ENCODE data around the gene TMED8.
"Not testable (repeated sequence)": the region's sequence is repeated elsewhere in the genome, so short reads cannot be mapped to it uniquely, and the experiment has no call there.

Gene TMED8

DNA sequence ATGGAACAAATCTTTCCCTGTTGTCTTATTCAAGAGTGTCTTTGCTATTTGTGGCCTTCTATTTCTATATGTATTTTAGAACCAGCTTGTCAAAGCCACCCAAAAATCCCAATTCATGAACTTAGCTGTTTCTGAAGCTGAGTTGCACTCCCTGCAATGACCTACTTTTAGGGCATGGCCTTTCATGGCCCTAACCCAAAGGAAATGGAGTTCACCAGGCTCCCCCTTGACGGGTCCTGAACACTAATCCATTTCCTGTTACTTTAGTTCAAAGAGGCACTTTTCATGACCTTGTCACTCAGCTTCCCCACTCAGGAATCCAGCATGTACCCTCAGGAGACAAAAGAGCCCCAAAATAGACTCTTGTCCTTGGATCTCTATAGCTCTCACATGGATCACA, 7.6 kb downstream of the TMED8 start:
- DNase-seq (ENCODE audit: low read depth in 2 of 3, low spot score in 1 of 3): no peak

DNA sequence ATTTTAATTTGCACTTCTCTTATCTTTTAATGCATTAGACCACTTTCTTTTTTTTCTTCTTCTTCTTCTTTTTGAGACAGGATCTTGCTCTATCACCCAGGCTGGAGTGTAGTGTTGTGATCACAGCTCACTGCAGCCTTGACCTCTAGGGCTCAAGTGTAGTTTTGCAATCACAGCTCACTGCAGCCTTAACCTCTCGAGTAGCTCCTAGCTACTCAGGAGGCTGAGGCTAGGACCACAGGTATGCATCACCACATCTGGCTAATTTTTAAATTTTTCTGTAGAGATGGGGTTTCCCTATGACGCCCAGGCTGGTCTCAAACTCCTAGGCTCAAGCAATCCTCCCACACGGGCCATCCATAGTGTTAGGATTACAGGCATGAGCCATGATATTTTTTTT, 12.7 kb downstream of the TMED8 start:
- DNase-seq (ENCODE audit: low read depth in 2 of 3, low spot score in 1 of 3): no peak

DNA sequence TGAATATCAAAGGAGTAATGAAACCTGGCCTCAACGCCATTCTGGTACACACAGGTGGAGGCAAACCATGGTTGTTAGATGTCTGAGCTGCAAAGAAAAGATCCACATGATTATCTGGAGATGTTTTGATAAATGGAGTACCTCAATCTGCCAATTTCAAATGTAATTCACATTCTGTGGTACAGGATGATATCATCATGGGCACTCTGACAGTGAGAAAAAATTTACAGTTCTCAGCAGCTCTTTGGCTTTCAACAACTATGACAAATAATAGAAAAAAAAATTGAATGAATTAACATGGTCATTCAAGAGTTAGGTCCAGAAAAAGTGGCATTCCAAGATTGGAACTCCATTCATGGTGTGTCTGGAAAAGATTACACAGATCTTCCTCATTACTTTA, 17.3 kb downstream of the TMED8 start:
- DNase-seq (ENCODE audit: low read depth in 2 of 3, low spot score in 1 of 3): no peak

DNA sequence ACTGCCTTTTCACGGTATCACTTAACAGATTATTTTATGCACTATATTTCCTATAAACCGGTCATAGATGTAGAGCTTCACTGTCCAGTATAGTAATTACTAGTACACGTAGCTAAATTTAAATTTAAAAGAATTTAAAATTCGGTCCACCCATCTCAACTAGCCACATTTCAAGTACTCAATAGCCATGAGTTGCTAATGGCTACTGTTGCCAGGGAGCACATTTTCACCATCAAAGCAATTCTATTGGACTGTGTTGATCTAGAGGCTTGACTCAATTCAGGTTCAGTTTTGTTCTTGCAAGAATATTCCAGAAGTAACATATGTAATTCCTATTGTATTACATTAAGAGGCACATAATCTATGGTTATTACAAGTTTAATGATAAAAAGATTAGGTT, 20.0 kb downstream of the TMED8 start:
- no peak for DNase-seq (ENCODE audit: low read depth in 2 of 3, low spot score in 1 of 3)

DNA sequence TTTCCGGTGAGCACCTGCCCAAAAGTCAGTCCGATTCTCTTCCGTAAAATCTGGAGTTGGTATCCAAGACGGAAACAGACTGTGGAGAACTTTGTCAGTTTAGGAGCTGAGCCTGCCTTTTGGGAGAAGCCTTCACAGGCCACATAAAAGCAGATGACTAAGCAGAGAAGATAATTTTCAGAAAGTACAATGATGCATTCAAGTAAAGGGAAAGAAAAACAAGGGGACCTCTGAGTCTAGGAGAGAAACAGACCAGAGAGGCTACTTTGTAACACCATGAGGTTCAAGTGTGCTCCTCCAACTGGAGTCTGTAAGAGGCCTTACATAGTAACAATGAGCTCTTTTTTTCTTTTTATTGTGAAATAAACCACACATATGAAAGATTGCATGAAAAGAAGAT, 21.1 kb downstream of the TMED8 start:
- no peak for DNase-seq (ENCODE audit: low read depth in 2 of 3, low spot score in 1 of 3)

DNA sequence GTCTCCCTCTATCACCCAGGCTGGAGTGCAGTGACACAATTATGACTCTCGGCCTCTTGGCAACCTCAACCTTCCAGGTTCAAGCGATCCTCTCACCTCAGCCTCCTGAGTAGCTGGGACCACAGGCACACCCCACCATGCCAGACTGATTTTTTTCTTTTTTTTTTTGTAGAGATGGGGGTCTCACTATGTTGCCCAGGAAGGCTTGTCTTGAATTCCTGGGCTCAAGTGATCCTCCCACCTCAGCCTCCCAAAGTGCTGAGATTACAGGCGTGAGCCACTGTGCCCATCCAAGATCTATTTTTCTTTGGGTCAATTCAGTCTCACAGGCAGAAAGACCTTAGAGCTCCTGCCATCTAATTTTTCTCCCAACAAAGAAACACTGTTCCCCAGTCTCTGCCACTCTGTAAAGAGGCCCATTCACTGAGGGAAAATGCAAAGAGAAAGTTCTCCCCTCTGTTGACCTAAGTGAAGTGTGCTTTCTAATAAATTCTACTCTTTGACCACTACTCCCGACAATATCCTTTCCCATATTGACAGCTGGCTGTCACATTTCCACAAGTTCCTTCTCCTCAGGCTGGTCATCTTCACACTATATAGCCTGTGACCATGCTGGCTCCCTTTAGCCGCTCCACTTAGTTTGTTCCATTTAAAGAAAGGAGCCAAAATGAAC, 23.3 kb downstream of the TMED8 start:
- no peak for DNase-seq (ENCODE audit: low read depth in 2 of 3, low spot score in 1 of 3)

DNA sequence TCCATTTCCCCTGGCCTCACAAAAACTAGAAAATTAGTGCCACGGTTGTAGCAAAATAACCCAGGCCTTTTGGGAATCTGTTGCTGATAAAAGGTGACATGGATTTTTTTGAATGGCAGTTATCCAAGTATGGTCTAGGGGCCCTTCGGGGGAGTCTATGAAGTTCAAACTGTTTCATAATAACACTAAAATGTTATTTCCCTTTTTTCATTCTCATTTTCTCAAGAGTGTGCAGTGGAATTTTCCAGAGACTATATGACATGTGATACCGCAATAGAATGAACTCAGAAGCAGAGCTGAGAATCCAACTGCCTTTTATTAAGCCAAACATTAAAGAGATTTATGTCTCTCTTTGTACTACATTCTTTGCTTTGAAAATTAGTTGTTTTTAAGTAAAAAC, 29.1 kb downstream of the TMED8 start:
- DNase-seq (ENCODE audit: low read depth in 2 of 3, low spot score in 1 of 3): no peak

DNA sequence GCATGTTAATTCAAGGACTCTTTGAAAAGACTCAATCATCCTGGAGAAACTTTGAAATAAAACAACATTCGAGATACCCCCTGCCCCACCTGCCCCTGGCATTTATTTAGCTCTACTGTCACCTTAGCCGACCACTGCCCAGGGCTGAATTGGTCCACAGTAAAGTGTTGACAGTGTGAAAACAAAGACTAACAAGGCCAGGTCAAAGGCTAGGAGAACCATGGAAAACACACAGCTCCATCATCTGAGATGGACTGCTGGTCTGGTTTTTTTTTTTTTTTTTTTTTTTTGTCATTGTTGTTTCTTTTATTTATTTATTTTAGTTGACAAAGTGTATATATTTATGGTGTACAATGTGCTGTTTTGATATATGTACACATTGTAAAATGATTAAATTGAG, 30.4 kb downstream of the TMED8 start:
- no peak for DNase-seq (ENCODE audit: low read depth in 2 of 3, low spot score in 1 of 3)

DNA sequence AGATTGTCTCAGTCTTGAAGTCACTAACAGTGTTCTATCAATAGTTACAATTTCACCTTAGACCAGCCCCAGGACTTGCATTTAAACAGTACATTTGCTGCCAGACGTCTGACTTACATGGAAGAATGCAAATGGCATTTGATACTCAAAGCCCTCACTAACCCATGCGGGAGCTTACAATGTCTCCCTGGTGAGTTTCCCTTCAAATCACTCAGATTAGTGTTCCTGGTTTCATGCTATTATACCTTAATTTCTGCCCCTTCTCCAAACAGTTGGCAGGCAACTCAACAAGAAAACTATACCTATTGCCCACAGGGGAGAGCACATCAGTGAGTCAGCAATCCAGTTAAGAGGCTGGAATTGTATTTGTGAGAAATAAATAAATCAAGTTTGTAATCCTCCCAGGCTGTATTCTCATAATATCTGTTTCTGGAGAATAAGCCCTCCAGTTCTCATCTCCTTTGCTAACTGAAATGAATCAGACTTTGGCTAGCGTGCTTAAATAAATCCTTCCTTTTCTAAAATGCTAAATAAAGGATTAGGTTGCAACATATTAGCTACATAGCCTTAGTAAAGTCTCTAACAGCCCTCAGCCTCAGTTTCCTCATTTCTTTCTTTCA, 32.4 kb downstream of the TMED8 start:
- DNase-seq (ENCODE audit: low read depth in 2 of 3, low spot score in 1 of 3): no peak

DNA sequence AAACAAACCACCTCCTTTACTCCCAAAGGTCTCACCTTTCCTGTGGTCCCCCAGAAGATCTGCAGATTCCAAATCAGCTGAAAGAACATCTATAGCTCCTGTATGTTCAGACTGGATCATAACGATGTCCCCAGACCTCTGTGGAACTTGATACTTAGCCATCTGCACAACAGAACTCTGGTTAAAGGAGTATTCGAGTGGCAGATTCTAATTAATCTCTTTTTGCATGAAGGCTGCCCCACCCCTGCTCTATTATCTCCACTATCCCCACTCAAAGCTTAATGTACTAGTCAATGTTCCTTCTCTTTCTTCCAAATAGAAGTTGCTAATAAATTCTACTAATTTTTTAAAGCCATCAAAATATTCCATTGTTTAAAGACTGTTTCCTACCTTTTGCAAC, 33.2 kb downstream of the TMED8 start:
- DNase-seq (ENCODE audit: low read depth in 2 of 3, low spot score in 1 of 3): no peak

DNA sequence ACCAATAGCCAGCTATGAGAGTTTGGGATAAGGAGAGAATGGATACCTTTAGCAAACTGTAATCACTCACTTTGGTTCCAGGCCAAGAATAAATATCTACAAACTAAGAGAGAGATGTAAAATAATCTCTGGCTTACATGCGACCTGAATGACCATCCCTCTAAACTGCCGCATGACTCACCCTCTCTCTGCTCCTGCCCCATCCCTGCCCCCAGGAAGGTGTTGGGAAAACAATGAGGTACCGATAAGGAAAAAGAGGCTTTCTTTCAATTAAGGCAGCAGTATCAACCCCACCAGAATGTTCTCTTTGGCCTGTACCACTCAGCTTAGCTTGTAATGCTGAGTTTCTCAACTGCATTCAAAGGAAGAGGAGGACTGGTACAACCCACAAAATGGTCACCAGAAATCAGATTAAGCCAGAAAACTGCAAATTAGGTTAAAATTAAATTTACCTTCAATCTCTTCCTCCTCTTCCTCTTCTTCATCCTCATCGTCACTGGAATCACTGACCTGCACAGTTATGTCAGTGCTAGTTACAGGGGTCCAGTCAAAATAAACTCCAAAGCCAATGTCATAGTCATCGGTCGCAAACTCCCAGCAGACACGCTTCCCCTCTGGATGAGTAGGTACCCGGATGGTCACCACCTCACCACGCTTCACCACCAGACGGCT, 34.0 kb downstream of the TMED8 start:
- DNase-seq (ENCODE audit: low read depth in 2 of 3, low spot score in 1 of 3): no peak

DNA sequence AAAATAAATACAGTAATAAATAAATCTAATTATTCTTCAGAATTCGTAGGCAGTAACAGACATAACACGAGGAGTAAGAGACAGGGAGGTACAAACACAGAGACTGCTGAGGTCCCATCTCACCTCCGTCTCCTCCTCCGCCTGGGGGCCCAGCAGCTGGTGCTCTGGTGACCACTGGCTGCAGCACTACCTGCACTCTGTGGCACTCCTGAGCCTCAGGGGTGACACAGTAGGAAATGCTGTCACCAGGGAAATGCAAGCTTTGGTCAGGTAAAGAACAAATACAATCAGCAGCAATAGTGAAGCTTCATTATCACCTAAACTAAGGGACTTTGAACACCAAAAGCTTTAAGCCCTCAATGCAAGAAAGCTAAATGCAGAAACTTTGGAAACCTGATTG, 36.5 kb downstream of the TMED8 start:
- no peak for DNase-seq (ENCODE audit: low read depth in 2 of 3, low spot score in 1 of 3)

DNA sequence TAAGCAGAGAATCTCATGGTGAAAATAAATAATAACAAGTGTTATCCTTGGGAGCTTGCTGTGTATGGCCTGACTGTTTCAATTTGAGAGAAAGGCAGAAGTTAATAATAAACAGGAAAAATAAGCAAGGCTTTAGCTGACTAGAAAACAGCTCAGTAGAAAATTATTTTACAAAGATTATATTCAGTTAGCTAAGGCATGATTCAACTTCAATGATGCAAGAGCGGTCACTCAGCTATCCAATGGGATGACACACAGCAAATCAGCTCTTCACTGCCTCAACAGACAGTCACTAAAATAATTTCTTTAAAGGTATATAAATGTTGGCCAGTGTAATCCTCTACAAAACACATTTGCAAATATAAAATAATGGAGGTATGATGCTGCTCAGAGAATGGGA, 37.5 kb downstream of the TMED8 start:
- DNase-seq (ENCODE audit: low read depth in 2 of 3, low spot score in 1 of 3): no peak

DNA sequence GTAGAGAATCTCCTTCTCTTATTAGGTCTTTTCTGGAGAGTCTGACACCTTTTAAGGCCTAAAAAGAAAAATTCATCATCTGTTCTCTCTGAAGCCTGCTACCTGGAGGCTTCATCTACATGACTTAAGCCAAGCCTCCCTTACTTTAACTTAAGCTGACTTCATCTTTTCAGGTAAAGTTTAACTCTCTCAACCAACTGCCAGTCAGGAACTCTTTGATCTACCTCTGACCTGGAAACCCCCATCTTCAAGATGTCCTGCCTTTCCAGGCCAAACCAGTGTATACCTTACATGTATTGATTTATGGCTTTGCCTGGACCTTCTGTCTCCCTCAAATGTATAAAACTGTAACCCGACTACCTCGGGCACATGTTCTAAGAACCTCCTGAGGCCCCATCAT, 38.6 kb downstream of the TMED8 start:
- no peak for DNase-seq (ENCODE audit: low read depth in 2 of 3, low spot score in 1 of 3)

DNA sequence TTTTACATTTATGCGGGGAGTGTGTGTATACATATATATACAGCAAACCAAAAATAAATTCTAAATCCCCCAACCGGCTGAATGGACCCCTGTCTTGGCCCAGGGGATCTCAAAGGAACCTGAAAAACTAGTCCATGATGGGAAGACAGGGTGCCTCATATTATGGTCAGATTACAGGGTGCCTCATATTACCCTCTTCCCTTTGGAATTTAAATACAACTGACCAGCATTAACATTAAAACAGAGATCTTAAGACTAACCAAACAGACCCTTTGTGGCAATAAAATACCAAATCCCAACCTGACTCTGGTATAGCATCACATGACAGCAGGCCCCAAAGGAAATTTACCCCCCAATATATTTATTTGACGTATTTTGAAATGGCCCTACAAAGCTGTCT, 39.0 kb downstream of the TMED8 start:
- DNase-seq (ENCODE audit: low read depth in 2 of 3, low spot score in 1 of 3): no peak

DNA sequence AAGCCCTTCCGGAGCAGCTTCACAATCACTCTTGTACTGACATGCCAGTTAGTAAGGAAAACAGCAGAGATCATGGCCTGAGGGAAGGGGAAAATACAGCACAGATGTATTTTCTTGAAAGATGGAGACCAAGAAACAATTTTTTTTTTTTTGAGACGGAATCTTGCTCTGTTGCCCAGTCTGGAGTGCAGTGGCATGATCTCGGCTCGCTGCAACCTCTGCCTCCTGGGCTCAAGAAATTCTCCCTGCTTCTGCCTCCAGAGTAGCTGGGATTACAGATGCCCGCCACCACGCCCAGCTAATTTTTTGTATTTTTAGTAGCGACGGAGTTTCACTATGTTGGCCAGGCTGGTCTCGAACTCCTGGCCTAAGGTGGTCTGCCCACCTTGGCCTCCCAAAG, 39.6 kb downstream of the TMED8 start:
- DNase-seq (ENCODE audit: low read depth in 2 of 3, low spot score in 1 of 3): not testable (repeated sequence)

DNA sequence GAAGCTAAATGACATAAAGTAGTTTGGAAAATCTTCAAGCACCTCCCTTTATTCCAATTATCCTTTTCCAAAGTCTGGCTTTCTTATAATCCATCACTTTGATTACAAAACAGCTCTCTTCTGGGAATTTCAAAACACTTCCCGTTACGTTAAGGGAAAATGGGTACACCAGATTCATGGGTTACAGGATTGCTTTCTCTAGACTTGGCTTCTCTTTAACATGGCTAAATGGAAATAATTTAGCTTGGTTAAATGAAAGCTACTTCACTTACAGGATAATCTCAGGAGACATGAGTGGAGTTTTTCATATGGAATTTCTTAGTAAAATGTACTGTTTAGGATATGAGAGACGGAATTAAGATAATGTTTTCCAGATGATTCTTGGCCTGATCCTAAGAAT, 41.3 kb downstream of the TMED8 start:
- DNase-seq (ENCODE audit: low read depth in 2 of 3, low spot score in 1 of 3): no peak

DNA sequence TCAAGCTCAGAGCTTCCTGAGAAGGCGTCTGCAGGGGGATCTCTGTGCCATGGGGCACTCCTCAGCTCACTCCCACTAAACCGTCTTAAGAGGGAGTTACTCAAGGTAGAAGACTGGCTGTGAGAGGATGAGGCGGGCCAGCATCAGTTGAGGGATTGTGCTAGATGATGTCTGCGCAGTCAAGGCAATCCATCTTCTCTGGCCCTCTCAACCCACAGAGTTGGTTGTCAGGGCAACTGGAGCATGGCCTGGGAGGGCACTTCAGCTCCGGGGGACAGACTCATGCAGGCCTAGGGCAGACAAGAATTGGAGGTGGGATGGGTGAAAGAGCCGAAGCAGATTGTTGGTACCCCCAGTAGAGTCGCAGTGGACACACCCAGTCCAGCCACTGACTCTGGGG, 47.0 kb downstream of the TMED8 start:
- no peak for DNase-seq (ENCODE audit: low read depth in 2 of 3, low spot score in 1 of 3)

DNA sequence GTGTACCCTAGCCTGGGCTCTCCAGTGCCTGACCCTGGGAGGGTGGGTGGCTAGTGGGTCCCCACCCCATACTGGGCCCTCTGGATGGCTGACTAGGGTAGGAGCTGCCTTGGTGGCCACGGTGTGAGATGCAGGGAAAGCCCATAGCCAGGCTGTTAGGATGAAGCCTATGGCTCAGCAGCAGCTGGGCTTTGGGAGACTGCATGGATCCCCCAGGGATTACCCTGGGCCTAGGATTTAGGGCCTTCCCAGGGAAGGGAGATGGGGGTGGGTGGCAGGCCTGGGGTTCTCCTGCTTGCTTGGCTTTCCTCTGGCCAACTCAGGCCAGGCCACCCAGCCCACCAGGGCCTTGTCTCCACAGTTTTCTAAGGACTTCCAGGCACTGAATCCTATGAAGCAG, 49.8 kb downstream of the TMED8 start:
- DNase-seq (ENCODE audit: low read depth in 2 of 3, low spot score in 1 of 3): no peak

DNA sequence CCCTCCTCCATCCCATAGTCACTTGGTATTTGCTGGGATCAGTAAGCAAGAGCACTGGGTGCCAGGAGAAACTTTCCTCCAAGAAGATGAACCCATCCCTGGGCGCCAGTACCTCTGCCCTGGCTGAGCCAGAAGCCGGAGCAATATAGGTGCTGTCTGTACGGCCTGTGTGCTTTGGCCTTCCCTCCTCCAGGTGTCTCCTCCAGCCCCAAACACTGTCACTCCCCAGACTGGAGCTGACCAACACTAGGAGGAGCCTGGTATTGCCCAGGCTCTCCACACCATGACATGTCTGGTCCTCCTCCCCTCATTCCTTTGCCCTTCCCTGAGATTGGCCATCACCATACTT, 51.2 kb downstream of the TMED8 start:
- no peak for DNase-seq (ENCODE audit: low read depth in 2 of 3, low spot score in 1 of 3)

DNA sequence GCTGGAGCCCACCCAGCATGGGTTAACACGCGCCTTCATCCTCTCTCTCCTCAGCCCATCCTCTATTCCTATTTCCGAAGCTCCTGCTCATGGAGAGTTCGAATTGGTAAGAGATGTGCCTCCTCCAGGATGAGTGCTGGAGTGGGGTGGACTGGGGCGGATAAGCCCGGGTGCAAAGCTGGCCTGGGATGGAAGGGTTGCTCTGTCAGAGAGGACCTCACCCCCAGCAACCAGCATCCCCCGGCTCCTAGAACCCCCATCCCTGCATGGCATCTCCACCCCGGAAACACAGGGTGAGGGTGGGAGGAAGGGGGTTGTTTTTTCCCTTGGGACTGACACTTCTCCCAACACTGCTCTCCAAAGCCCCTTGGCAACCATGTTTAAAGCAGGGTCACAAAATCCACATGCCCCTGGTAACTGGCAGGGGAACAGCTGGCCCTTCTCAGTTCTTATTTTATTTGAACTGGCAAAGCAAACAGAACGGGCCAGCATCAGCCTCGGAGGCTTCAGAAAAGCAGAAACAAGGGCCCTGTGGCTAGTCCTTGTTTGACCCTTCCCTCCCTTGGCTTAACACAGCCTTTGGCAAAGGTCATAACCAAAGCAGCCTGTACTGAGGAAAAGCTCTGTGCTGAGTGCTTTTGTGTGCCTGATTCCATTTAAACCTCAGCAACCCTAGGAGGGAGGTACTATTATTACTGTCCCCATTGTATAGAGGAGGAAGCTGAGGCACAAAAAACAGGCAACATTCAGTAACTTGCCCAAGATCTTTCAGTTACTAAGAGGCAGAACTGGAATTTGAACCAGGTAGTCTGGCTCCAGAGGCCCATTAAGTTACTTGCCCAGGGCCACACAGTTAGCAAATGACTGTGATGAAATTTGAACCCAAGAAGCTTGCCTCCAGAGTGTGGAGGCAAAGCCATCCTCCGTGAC, 51.8 kb downstream of the TMED8 start:
- DNase-seq (ENCODE audit: low read depth in 2 of 3, low spot score in 1 of 3): no peak

DNA sequence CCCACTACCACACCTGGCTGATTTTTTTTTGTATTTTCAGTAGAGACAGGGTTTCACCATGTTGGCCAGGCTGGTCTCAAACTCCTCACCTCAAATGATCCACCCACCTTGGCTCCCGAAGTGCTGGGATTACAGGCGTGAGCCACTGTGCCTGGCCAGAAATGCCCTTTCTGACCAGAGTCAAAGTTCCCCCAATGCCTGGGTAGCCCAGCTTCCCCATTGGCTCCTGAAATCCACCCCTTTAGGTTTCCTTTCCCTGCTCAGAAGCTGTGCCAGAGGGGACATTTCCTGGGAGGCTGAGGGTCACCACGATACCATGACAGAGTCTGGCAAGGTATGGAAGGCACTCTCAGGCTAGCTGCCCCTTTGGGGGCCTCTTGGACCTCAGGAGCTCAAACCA, 52.6 kb downstream of the TMED8 start:
- DNase-seq (ENCODE audit: low read depth in 2 of 3, low spot score in 1 of 3): no peak
